Ureter (tissue), 1 donor: ENCODE measurements around the gene PCDHA1. TPM values are rescaled to one million over a fixed set of nuclear protein-coding genes. Genes with fewer than 3 reads are reported as not detected.
"Not testable (repeated sequence)": the region's sequence is repeated elsewhere in the genome, so short reads cannot be mapped to it uniquely, and the experiment has no call there.

Source experiments
- DNase-seq: peaks from one replicate; pipeline ENCODE4 v3.0.0-alpha.2; 2020; ENCODE audit warnings: low spot score
- total RNA-seq: library from RNA; stranded (reverse); gene quantifications from one replicate; pipeline ENCODE4 v1.2.4, GENCODE V29; 2023
- donor health status: DM: yes; HTN: yes; CAD: no.

Gene PCDHA1
- total RNA-seq, 1 donor from 2014 or later = not detected

- DNase-seq = not testable (repeated sequence)
Measured at GRCh38 chr5:140849831-140850634, 64.1 kb downstream of the PCDHA1 start.

- DNase-seq = no peak
Measured at GRCh38 chr5:140855772-140856674, 70.1 kb downstream of the PCDHA1 start, which contains the start of gene PCDHA10. Gene PCDHA10, plus strand, starts transcription at chr5:140855897. Its CDS starts 152 bp downstream, at chr5:140856049.

- DNase-seq = no peak
Measured at GRCh38 chr5:140857177-140857986, 71.4 kb downstream of the PCDHA1 start.

- DNase-seq = no peak
Measured at GRCh38 chr5:140857987-140858240, 72.0 kb downstream of the PCDHA1 start.

- no peak for DNase-seq
Measured at GRCh38 chr5:140862441-140863295, 76.7 kb downstream of the PCDHA1 start.

- DNase-seq = no peak
Measured at GRCh38 chr5:140868721-140869554, 83.0 kb downstream of the PCDHA1 start, which contains the start of gene PCDHA11. Gene PCDHA11, plus strand, starts transcription at chr5:140868957. Its CDS starts 147 bp downstream, at chr5:140869104.

- no peak for DNase-seq
Measured at GRCh38 chr5:140869555-140869886, 83.6 kb downstream of the PCDHA1 start.

- no peak for DNase-seq
Measured at GRCh38 chr5:140870221-140871201, 84.6 kb downstream of the PCDHA1 start.

GRCh38 chr5:140875085-140876065, 89.4 kb downstream of the PCDHA1 start, which contains the start of gene PCDHA12:
Gene PCDHA12, plus strand, starts transcription at chr5:140875308. Its CDS starts 165 bp downstream, at chr5:140875473.
- no peak for DNase-seq

GRCh38 chr5:140876541-140877261, 90.8 kb downstream of the PCDHA1 start:
- not testable (repeated sequence) for DNase-seq

GRCh38 chr5:140877262-140877581, 91.3 kb downstream of the PCDHA1 start:
- DNase-seq = no peak

GRCh38 chr5:140881889-140882590, 96.1 kb downstream of the PCDHA1 start, which contains the start of gene PCDHA13:
Gene PCDHA13, plus strand, starts transcription at chr5:140882124. Its CDS starts 145 bp downstream, at chr5:140882269.
- DNase-seq = no peak

- DNase-seq = no peak
Measured at GRCh38 chr5:140882591-140882899, 96.6 kb downstream of the PCDHA1 start.

- no peak for DNase-seq
Measured at GRCh38 chr5:140883373-140883772, 97.4 kb downstream of the PCDHA1 start.

GRCh38 chr5:140883927-140884697, 98.2 kb downstream of the PCDHA1 start:
- no peak for DNase-seq

- DNase-seq = no peak
Measured at GRCh38 chr5:140916325-140916724, 130.4 kb downstream of the PCDHA1 start.
